GM21529 (cell line): ENCODE data around the gene CYP2A7.
"Not testable (repeated sequence)": the region's sequence is repeated elsewhere in the genome, so short reads cannot be mapped to it uniquely, and the experiment has no call there.

Source experiments
- ATAC-seq: cut with Tn5 transposase; IDR thresholded peaks from one replicate; pipeline ENCODE4 v1.9.1; 2021; ENCODE audit not compliant: unreplicated experiment

Gene CYP2A7, protein sequence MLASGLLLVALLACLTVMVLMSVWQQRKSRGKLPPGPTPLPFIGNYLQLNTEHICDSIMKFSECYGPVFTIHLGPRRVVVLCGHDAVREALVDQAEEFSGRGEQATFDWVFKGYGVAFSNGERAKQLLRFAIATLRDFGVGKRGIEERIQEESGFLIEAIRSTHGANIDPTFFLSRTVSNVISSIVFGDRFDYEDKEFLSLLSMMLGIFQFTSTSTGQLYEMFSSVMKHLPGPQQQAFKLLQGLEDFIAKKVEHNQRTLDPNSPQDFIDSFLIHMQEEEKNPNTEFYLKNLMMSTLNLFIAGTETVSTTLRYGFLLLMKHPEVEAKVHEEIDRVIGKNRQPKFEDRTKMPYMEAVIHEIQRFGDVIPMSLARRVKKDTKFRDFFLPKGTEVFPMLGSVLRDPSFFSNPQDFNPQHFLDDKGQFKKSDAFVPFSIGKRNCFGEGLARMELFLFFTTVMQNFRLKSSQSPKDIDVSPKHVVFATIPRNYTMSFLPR

DNA sequence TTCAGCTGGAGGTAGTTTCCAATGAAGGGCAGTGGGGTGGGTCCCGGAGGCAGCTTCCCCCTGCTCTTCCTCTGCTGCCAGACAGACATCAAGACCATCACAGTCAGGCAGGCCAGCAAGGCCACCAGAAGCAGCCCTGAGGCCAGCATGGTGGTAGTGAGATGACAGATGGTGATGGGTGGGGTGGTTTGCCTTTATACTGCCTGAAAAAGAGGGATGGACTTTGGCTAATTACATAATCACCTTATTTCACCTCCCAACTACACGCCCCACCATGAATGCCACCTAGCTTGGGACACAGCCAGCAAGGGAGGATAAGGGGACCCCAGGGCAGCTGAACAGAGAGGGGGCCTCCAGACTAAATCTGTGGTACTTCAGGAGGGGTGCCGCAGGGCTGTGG lies at the start of gene CYP2A7:
Gene CYP2A7 (minus strand): TSS at position 170 of the 400 bp plus-strand sequence. CDS start 21 bp downstream, at position 149.
- not testable (repeated sequence) for ATAC-seq

- ATAC-seq: not testable (repeated sequence)
These were observed 48.8 kb upstream of the CYP2A7 start for GRCh38 chr19:40930799-40931198.

DNA sequence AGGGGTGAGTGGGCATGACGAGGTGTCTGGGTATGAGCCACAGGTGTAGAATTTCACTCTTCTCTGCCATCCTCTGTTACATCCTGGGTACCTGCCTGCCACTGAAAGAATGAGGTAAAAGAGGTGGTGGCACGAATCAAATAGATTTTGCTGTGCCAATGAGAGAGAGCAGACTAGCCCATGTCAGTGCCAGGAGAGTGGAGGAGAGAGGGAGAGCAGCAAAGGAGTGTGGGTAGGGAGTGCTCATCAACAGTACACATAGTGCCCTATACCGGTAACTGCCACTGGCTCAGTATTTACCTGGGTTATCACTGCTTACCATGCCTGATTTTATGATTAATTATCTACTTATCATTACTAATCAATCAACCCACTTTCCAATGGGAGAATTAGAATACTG lies 47.9 kb upstream of the CYP2A7 start:
- not testable (repeated sequence) for ATAC-seq

- ATAC-seq: no peak
These were observed 46.8 kb upstream of the CYP2A7 start for GRCh38 chr19:40928850-40929249.

DNA sequence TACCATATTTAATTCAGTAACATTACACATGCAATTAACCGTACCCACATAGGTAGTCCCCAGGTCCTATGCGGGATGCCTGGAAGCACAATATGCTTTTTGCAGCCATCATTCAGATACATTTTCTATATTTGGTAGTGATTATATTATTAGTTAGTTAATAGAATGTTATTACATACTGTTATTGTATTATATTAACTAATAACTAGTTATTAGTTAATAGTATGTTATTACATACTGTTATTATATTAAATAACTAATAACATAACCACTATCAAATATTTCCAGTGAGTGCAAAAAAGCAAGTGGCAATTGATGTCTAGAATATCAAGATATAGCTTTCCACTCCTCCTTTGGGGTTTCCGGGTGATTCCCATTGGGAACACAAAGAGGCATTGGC lies 45.5 kb upstream of the CYP2A7 start:
- ATAC-seq: no peak

DNA sequence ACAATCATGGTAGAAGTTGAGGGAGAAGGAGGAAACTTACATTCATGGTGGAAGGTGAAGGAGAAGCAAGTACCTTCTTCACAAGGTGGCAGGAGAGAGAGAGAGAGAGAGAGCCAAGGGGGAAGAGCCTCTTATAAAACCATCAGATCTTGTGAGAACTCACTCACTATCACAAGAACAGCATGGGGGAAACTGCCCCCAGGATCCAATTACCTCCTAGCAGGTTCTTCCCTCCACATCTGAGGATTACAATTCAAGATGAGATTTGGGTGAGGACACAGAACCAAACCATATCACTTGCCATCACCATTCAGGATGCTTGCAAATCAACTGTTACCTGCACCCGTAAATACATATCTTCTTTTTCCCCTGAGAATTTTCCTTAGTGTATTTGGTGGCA lies 44.2 kb upstream of the CYP2A7 start:
- ATAC-seq: not testable (repeated sequence)

DNA sequence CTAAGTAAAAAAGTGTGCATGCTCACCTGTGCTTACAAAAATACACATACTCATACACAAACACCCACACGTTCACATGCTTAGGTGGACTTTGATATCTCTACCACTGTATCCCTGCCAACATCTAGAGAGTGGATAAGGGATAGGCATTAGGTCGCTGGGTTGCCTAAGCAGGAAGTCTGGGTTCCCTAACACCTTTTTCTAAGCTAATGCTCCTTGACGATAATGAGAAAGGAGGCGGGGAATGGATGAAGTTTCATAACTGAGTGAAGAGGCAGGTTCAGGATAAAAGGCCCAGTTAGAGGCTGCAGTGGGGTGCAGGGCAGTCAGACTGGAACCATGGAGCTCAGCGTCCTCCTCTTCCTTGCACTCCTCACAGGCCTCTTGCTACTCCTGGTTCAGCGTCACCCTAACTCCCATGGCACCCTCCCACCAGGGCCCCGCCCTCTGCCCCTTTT lies 41.9 kb upstream of the CYP2A7 start:
- ATAC-seq: no peak

- not testable (repeated sequence) for ATAC-seq
These were observed 40.5 kb upstream of the CYP2A7 start for GRCh38 chr19:40922237-40923160.

DNA sequence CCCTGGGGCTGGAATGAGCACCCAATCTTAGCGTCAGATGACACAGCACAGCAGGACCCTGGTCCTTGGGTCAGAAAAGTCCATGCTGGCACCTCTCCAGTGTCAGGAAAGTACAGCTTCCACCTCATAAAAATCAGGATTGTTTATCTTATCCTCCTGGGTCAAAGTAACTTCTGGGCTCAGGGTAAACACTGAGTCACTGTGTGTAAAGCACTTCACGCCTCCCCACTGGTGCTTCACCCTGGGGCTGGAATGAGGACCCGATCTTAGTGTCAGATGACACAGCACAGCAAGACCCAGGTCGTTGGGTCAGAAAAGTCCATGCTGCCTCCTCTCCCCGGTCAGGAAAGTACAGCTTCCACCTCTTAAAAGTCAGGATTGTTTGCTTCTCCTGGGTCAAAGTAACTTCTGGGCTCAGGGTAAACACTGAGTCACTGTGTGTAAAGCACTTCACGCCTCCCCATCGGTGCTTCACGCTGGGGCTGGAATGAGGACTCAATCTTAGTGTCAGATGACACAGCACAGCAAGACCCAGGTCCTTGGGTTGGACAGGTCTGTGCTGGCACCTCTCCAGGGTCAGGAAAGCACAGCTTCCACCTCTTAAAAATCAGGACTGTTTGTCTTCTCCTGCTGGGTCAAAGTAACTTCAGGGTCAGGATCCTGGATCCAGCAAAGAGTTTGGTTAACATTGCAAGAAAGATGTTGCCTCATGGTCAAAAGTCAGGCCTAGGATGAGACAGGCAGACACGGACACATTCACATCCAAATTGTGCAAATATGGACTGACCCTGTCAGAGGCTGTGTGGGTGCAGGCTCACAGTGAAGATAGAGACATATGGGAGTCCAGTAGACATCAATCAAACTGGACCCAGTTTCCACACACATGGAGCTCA lies 39.2 kb upstream of the CYP2A7 start:
- ATAC-seq: no peak

DNA sequence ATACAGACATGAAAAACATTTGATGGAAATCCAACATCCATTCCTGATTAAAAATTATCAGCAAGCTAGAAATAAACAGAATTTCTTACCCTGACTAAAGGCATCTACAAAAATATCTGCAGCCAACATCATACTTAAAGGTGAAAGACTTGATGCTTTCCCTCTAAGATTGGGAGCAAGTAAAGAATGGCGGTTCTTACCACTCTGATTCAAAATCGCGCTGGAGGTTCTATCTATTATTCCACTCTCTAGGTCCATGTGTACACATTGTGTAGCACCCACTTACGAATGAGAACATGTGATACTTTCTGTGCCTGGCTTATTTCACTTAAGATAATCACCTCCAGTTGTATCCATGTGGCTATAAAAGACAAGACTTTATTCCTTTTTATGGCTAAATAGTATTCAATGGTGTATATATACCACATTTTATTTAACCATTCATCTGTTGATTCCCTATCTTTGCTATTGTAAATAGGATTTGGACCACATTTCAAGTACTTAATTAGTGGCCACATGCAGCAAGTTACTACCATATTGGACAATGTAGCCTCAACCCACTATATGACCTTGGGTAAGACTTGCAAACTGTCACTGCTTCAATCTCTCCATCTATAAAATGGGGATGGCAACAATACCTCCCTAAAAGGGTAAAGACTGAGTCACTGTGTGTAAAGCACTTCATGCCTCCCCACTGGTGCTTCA lies 38.4 kb upstream of the CYP2A7 start:
- ATAC-seq: no peak

- ATAC-seq: not testable (repeated sequence)
These were observed 37.7 kb upstream of the CYP2A7 start for GRCh38 chr19:40919530-40920299.

- ATAC-seq: not testable (repeated sequence)
These were observed 36.3 kb upstream of the CYP2A7 start for GRCh38 chr19:40918303-40918702.

DNA sequence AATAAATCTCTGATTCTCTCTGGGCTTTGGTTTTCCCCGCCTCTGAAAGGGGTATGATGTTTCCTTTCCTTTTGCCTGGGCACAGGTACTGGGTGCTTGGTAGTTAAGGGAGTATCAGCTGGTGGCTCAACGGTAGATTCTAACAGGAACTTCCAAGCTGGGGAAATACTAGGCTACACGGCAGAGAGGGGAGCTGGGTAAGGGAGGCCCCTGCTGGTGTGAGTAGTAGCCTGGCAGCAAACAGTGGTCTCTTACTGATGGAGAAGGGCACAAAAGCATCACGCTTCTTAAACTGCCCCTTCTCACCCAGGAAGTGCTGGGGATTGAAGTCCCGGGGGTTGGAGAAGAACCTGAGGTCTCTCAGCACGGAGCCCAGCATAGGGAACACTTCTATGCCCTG lies 26.9 kb upstream of the CYP2A7 start:
- ATAC-seq: no peak

DNA sequence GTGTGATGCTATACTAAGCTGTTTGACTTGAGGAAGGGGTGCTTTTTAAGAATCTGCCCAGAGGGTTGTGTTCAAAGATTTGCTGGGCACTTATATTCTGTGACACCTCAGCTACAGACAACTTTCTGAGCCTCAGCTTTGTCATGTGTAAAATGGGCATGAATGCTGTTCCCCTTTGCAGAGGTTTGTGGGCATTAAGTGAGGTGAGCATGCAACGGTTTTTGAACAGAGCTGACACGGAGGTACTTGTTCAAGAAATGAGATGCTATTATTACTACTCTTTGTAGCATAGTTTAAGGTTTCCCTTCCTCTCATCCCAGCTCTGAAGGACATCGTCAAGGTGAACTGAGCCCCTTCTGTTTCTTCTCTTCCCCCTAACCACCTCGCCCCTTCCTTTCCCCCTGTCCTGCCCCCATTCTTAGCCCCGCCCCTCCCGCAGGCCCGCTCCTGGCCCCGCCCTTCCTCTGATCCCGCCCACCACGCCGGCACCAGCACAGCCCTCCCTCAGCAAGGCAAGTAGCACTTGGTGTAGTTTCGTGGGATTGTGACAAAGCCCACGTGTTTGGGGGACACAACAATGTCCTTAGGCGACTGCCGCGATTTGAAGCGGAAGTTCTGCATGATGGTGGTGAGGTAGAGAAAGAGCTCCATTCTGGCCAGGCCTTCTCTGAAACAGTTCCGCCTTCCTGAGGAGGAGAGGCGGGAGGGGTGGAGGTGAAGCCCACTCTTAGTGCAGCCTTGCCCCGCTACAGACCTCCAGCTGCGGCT lies 26.1 kb upstream of the CYP2A7 start:
- ATAC-seq: no peak

DNA sequence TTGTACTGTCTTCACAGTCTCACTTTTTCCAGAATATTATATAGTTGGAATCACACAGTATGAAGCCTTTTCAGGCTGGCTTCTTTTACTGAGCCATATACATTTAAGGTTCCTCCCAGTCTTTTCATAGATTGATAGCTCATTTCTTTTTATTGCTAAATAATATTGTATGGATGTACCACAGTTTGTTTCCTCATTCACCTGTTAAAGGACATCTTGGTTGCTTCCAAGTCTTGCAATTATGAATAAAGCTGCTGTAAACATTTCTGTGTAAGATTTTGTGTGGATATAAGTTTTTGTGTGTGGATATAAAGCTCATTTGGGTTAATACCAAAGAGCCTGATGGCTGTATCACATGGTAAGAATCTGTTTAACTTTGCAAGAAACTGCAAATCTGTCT lies 24.5 kb upstream of the CYP2A7 start:
- ATAC-seq: no peak

DNA sequence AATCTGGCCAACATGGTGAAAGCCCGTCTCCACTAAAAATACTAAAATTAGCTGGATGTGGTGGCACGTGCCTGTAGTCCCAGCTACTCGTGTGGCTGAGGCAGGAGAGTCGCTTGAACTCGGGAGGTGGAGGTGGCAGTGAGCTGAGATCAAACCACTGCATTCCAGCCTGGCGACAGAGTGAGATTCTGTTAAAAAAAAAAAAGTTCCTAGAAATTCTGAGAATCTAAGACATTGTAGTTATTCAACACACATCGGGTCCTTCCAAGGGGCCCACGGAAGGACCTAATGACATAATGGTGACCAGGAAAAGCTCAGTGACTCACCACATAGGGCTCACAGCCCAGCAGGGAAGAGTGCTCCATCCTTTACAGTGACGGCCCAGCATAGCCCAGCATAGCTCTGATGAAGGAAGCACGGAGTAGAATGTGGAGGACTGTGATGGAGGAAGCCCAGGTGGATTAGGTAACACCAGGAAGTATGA lies 22.7 kb upstream of the CYP2A7 start:
- not testable (repeated sequence) for ATAC-seq

GRCh38 chr19:40901975-40902750 lies 20.1 kb upstream of the CYP2A7 start:
- ATAC-seq: not testable (repeated sequence)
